Astrocyte (in vitro differentiated cells and primary cell): ENCODE measurements around the gene FER. TPM values are rescaled to one million over a fixed set of nuclear protein-coding genes. Genes with fewer than 3 reads are reported as not detected.

Experiments
- DNase-seq: peaks from one replicate; pipeline ENCODE4 v3.0.0-alpha.2; 2010; ENCODE audit warnings: low read depth
- FAIRE-seq: peaks from 2 replicates; lab custom pipeline; 2011; peaks lifted over from hg19 to GRCh38; lab: Jason Lieb, UNC
- H2AFZ ChIP-seq: 2 replicates; pipeline ENCODE4 v1.6.0; 2012; ENCODE audit warnings: low read depth, low read length, inconsistent platforms
- H3K27ac ChIP-seq: 2 replicates; pipeline ENCODE4 v1.5.1; 2011; ENCODE audit warnings: low read depth, low read length, inconsistent platforms
- H3K27me3 ChIP-seq: 2 replicates; pipeline ENCODE4 v1.6.0; 2011; ENCODE audit warnings: low read length, inconsistent platforms; ENCODE audit not compliant: insufficient read depth
- H3K36me3 ChIP-seq: 2 replicates; pipeline ENCODE4 v1.5.1; 2011; ENCODE audit warnings: low read length, inconsistent platforms; ENCODE audit not compliant: insufficient read depth
- H3K4me1 ChIP-seq: 2 replicates; pipeline ENCODE4 v1.5.1; 2011; ENCODE audit warnings: low read length, inconsistent platforms; ENCODE audit not compliant: insufficient read depth
- H3K4me2 ChIP-seq: 2 replicates; pipeline ENCODE4 v1.6.0; 2012; ENCODE audit warnings: low read length, inconsistent platforms
- H3K4me3 ChIP-seq: 2 replicates; pipeline ENCODE4 v1.5.1; 2011; ENCODE audit warnings: low read depth, mild to moderate bottlenecking, low read length, inconsistent platforms; ENCODE audit not compliant: insufficient read depth
- H3K79me2 ChIP-seq: 2 replicates; pipeline ENCODE4 v1.6.0; 2012; ENCODE audit warnings: mild to moderate bottlenecking, low read length, inconsistent platforms; ENCODE audit not compliant: insufficient read depth
- H3K9ac ChIP-seq: 2 replicates; pipeline ENCODE4 v1.6.0; 2012; ENCODE audit warnings: mild to moderate bottlenecking, low read length, inconsistent platforms
- H3K9me3 ChIP-seq: 2 replicates; pipeline ENCODE4 v1.5.1; 2012; ENCODE audit warnings: low read depth, mild to moderate bottlenecking, low read length, inconsistent platforms; ENCODE audit not compliant: insufficient read depth
- H4K20me1 ChIP-seq: 2 replicates; pipeline ENCODE4 v1.6.0; 2012; ENCODE audit warnings: low read length, inconsistent platforms; ENCODE audit not compliant: insufficient read depth
- H3K27ac Mint-ChIP-seq: one replicate; pipeline ENCODE4 v1.8.0; 2021; ENCODE audit warnings: mild to moderate bottlenecking, mixed read lengths; ENCODE audit not compliant: unreplicated experiment
- H3K27me3 Mint-ChIP-seq: one replicate; pipeline ENCODE4 v1.8.0; 2021; ENCODE audit warnings: low read depth, mixed read lengths; ENCODE audit not compliant: unreplicated experiment
- H3K36me3 Mint-ChIP-seq: one replicate; pipeline ENCODE4 v1.8.0; 2021; ENCODE audit warnings: low read depth, mixed read lengths; ENCODE audit not compliant: unreplicated experiment
- H3K4me1 Mint-ChIP-seq: one replicate; pipeline ENCODE4 v1.8.0; 2021; ENCODE audit warnings: low read depth, mixed read lengths; ENCODE audit not compliant: unreplicated experiment
- H3K4me3 Mint-ChIP-seq: one replicate; pipeline ENCODE4 v1.8.0; 2021; ENCODE audit warnings: mild to moderate bottlenecking, moderate library complexity, mixed read lengths; ENCODE audit not compliant: unreplicated experiment
- H3K9me3 Mint-ChIP-seq: one replicate; pipeline ENCODE4 v1.8.0; 2021; ENCODE audit warnings: mild to moderate bottlenecking, mixed read lengths; ENCODE audit not compliant: unreplicated experiment
- EZH2 ChIP-seq: IDR thresholded peaks from 2 replicates; pipeline ENCODE4 v1.6.1; 2012; ENCODE audit warnings: mild to moderate bottlenecking, low read length, inconsistent platforms; ENCODE audit not compliant: insufficient read depth
- total RNA-seq: library from RNA; stranded (reverse); gene quantifications from 2 replicates; pipeline ENCODE4 v1.2.1, GENCODE V29; 2021
- TF ChIP-seq, protein P1 (sequence below): IDR thresholded peaks from 2 replicates; pipeline ENCODE4 v1.5.1; 2011; ENCODE audit warnings: low read depth, mild to moderate bottlenecking, inconsistent platforms, low read length, moderate library complexity; ENCODE audit not compliant: insufficient read depth

The FER gene
- total RNA-seq, 1 donor from 2014 or later, result 21.6 TPM

GRCh38 chr5:109230369-109230768 lies 482.7 kb downstream of the FER start:
- H3K4me2 ChIP-seq, result no peak overlapping the region
- FAIRE-seq, result no peak

GRCh38 chr5:109231331-109231730 lies 483.6 kb downstream of the FER start:
- DNase-seq (no peak), FAIRE-seq (no peak)
- Mint-ChIP-seq H3K27me3 (peaks cover 5% of the 10 kb centered on the region), H3K4me3 (no peak overlapping the region), H3K27ac (no peak overlapping the region), H3K4me1 (no peaks in the 10 kb centered on the region), H3K9me3 (peaks cover 5% of the 10 kb centered on the region), H3K36me3 (no peaks in the 10 kb centered on the region)
- H3K9ac ChIP-seq, result no peak overlapping the region
- H3K4me3 ChIP-seq, result no peak overlapping the region
- no peaks in the 10 kb centered on the region for H3K9me3 ChIP-seq
- H3K79me2 ChIP-seq, result no peaks in the 10 kb centered on the region
- no peak overlapping the region for H3K27ac ChIP-seq
- H2AFZ ChIP-seq, result no peak overlapping the region
- H4K20me1 ChIP-seq, result no peaks in the 10 kb centered on the region
- no peak for TF ChIP-seq EZH2
- TF ChIP-seq, protein P1, sequence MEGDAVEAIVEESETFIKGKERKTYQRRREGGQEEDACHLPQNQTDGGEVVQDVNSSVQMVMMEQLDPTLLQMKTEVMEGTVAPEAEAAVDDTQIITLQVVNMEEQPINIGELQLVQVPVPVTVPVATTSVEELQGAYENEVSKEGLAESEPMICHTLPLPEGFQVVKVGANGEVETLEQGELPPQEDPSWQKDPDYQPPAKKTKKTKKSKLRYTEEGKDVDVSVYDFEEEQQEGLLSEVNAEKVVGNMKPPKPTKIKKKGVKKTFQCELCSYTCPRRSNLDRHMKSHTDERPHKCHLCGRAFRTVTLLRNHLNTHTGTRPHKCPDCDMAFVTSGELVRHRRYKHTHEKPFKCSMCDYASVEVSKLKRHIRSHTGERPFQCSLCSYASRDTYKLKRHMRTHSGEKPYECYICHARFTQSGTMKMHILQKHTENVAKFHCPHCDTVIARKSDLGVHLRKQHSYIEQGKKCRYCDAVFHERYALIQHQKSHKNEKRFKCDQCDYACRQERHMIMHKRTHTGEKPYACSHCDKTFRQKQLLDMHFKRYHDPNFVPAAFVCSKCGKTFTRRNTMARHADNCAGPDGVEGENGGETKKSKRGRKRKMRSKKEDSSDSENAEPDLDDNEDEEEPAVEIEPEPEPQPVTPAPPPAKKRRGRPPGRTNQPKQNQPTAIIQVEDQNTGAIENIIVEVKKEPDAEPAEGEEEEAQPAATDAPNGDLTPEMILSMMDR, result no peak
- H3K27me3 ChIP-seq, result no peaks in the 10 kb centered on the region
- no peaks in the 10 kb centered on the region for H3K4me1 ChIP-seq
- no peak overlapping the region for H3K4me2 ChIP-seq
- no peaks in the 10 kb centered on the region for H3K36me3 ChIP-seq

More at GRCh38 chr5:109230369-109230768, 482.7 kb downstream of the FER start:
- Mint-ChIP-seq H3K4me1 (no peaks in the 10 kb centered on the region), H3K27me3 (peaks cover 5% of the 10 kb centered on the region), H3K36me3 (no peaks in the 10 kb centered on the region), H3K9me3 (no peaks in the 10 kb centered on the region), H3K27ac (no peak overlapping the region), H3K4me3 (no peak overlapping the region)
- no peak overlapping the region for H3K9ac ChIP-seq
- H2AFZ ChIP-seq, result no peak overlapping the region
- no peaks in the 10 kb centered on the region for H3K9me3 ChIP-seq
- H3K27me3 ChIP-seq, result no peaks in the 10 kb centered on the region
- no peaks in the 10 kb centered on the region for H3K36me3 ChIP-seq
- H3K4me1 ChIP-seq, result no peaks in the 10 kb centered on the region
- no peak for DNase-seq
- no peaks in the 10 kb centered on the region for H3K79me2 ChIP-seq
- TF ChIP-seq, protein P1, result no peak
- TF ChIP-seq EZH2, result no peak
- H4K20me1 ChIP-seq, result no peaks in the 10 kb centered on the region
- no peak overlapping the region for H3K27ac ChIP-seq
- H3K4me3 ChIP-seq, result no peak overlapping the region

DNA sequence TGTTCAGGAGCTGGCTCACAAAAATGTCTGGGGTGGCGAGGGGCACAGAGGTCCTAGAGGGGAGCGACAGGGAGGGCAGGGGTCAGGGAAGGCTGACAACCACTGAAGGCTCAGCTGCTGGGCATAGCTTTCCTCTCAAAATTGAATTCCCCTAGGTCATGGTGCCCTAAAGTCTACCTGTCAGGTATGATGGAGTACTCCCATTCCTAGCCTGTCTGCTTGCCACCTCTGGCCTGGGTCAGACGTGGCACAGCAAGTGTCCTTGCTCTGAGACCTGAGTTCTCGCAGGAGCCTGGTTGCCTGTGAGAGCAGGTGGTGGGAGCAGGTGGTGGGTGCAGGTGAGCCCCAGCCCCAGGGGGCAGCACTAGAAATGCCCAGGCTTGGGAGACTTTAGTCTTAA lies 486.7 kb downstream of the FER start:
- no peaks in the 10 kb centered on the region for H3K4me1 Mint-ChIP-seq
- H3K4me2 ChIP-seq, result no peak overlapping the region
- H3K9ac ChIP-seq, result no peak overlapping the region
- H4K20me1 ChIP-seq, result no peaks in the 10 kb centered on the region
- no peak for FAIRE-seq
- no peak for DNase-seq
- H3K36me3 ChIP-seq, result no peaks in the 10 kb centered on the region
- peaks cover 4% of the 10 kb centered on the region for H3K36me3 Mint-ChIP-seq
- no peak overlapping the region for H3K27ac Mint-ChIP-seq
- no peaks in the 10 kb centered on the region for H3K27me3 ChIP-seq
- no peak overlapping the region for H3K27ac ChIP-seq
- H3K79me2 ChIP-seq, result no peaks in the 10 kb centered on the region
- H2AFZ ChIP-seq, result no peak overlapping the region
- peaks cover 10% of the 10 kb centered on the region for H3K9me3 Mint-ChIP-seq
- no peak overlapping the region for H3K4me3 Mint-ChIP-seq
- H3K9me3 ChIP-seq, result peaks cover 4% of the 10 kb centered on the region
- H3K4me3 ChIP-seq, result no peak overlapping the region
- no peak for TF ChIP-seq EZH2
- TF ChIP-seq, protein P1, result no peak
- peaks cover 11% of the 10 kb centered on the region for H3K27me3 Mint-ChIP-seq
- H3K4me1 ChIP-seq, result no peaks in the 10 kb centered on the region
